Testis (tissue), 2 donors: ENCODE results near the gene TRAF2.

ENCODE experiments used
- CTCF ChIP-seq, 3 experiments: fragments of 450-650 bp in 2 of 3; fragments of 200-600 bp in 1 of 3; sonication (generic) in 1 of 3; IDR thresholded peaks; one replicate each; pipeline ENCODE4 v1.5.1; 2016 to 2019; ENCODE audit warnings: antibody characterized with exemption in 3 of 3, mild to moderate bottlenecking in 2 of 3, moderate library complexity in 1 of 3
- POLR2A ChIP-seq: fragments of 450-650 bp; IDR thresholded peaks from one replicate; pipeline ENCODE4 v1.6.1; 2017; ENCODE audit warnings: antibody characterized with exemption, mild to moderate bottlenecking, moderate library complexity

GRCh38 chr9:136915632-136916329 is 29.5 kb downstream of the TRAF2 start:
- TF ChIP-seq CTCF (IDR thresholded peaks at IDR 0.05) (no peak), POLR2A (no peak)
